Chondrocyte (in vitro differentiated cells): ENCODE results near the gene GAN. TPM values are rescaled to one million over a fixed set of nuclear protein-coding genes. Genes with fewer than 3 reads are reported as not detected.
A peak's percentile ranks its signal among the peaks of the same experiment; 100 is the strongest.
"Not testable (repeated sequence)": the region's sequence is repeated elsewhere in the genome, so short reads cannot be mapped to it uniquely, and the experiment has no call there.

Source experiments
- DNase-seq: peaks from one replicate; pipeline ENCODE4 v3.0.0; 2021; ENCODE audit warnings: mixed read lengths, low spot score
- H3K27ac Mint-ChIP-seq: one replicate; pipeline ENCODE4 v1.8.0; 2021; ENCODE audit warnings: mild to moderate bottlenecking, moderate library complexity, mixed read lengths; ENCODE audit not compliant: unreplicated experiment
- H3K27me3 Mint-ChIP-seq: 2 replicates; pipeline ENCODE4 v1.8.0; 2021; ENCODE audit warnings: low read depth, mixed read lengths
- H3K36me3 Mint-ChIP-seq: 2 replicates; pipeline ENCODE4 v1.8.0; 2021; ENCODE audit warnings: low read depth, mixed read lengths
- H3K4me1 Mint-ChIP-seq: 2 replicates; pipeline ENCODE4 v1.8.0; 2021; ENCODE audit warnings: low read depth, mild to moderate bottlenecking, mixed read lengths
- H3K4me3 Mint-ChIP-seq: one replicate; pipeline ENCODE4 v1.8.0; 2021; ENCODE audit warnings: mild to moderate bottlenecking, moderate library complexity, mixed read lengths; ENCODE audit not compliant: unreplicated experiment
- H3K9me3 Mint-ChIP-seq: 2 replicates; pipeline ENCODE4 v1.8.0; 2021; ENCODE audit warnings: low read depth, mixed read lengths
- total RNA-seq: library from RNA; stranded (reverse); gene quantifications from 3 replicates; pipeline ENCODE4 v1.2.1, GENCODE V29; 2021
- TF ChIP-seq, protein P1 (sequence below): fragments of 200-600 bp; sonication (generic); IDR thresholded peaks from 2 replicates; pipeline ENCODE4 v1.5.0; 2021; ENCODE audit warnings: antibody characterized with exemption, mild to moderate bottlenecking, moderate library complexity

The GAN gene
- total RNA-seq, 1 donor from 2014 or later: 18.0 TPM

DNA sequence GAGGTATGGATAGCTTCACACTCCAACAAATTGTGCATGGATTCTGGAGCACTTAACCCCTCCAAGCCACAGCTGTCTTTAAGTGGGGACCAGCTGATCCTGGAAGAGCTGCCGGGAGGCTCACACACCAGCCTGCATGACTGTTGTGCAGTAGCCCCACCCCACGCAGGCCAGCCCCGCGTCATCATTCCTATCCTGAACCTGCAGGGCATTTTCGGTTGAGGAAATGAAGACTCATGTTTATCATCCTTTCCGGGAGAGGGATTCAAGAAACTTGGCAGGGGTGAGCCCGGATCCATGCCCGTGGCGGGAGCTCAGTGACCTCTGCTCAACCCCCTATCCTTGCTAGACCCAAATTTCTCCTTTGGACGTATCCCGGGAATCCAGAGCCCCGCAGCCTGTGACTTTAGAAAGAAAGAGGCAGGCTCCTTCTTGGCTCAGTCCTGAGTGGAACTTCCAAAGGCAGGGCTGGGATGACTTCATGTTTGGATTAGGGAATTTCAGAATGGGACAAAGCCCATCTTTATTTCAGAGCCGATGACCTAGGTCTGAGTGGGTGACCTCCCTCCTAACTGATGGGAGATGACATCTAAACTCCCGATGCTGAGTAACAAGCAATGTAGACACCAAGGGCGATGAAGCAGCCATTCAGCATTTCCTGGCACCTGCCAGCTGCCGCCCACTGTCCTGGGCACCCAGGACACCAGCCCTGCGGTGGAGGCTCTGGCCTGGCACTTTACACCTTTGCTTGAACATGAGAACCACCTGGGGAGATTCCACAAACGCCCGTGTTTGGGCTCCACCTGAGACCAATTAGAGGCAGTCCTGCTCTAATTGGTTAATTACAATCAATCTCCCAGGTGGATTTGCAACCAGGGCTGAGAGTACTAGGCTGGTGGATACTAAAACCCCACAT lies 86.5 kb downstream of the GAN start:
- no peak for DNase-seq
- Mint-ChIP-seq H3K27ac (no peak overlapping the region), H3K4me1 (peaks cover 12% of the 10 kb centered on the region), H3K27me3 (no peaks in the 10 kb centered on the region), H3K36me3 (no peaks in the 10 kb centered on the region), H3K9me3 (peaks cover 6% of the 10 kb centered on the region), H3K4me3 (no peak overlapping the region)
- TF ChIP-seq, protein P1, sequence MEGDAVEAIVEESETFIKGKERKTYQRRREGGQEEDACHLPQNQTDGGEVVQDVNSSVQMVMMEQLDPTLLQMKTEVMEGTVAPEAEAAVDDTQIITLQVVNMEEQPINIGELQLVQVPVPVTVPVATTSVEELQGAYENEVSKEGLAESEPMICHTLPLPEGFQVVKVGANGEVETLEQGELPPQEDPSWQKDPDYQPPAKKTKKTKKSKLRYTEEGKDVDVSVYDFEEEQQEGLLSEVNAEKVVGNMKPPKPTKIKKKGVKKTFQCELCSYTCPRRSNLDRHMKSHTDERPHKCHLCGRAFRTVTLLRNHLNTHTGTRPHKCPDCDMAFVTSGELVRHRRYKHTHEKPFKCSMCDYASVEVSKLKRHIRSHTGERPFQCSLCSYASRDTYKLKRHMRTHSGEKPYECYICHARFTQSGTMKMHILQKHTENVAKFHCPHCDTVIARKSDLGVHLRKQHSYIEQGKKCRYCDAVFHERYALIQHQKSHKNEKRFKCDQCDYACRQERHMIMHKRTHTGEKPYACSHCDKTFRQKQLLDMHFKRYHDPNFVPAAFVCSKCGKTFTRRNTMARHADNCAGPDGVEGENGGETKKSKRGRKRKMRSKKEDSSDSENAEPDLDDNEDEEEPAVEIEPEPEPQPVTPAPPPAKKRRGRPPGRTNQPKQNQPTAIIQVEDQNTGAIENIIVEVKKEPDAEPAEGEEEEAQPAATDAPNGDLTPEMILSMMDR: no peak

- no peak overlapping the region for H3K27ac Mint-ChIP-seq
- DNase-seq: no peak
- no peak overlapping the region for H3K4me3 Mint-ChIP-seq
- no peaks in the 10 kb centered on the region for H3K36me3 Mint-ChIP-seq
- TF ChIP-seq, protein P1: peak; percentile 26
- no peaks in the 10 kb centered on the region for H3K27me3 Mint-ChIP-seq
- H3K9me3 Mint-ChIP-seq: peaks cover 6% of the 10 kb centered on the region
- peaks cover 22% of the 10 kb centered on the region for H3K4me1 Mint-ChIP-seq
Measured at GRCh38 chr16:81403208-81403600, 88.4 kb downstream of the GAN start.

DNA sequence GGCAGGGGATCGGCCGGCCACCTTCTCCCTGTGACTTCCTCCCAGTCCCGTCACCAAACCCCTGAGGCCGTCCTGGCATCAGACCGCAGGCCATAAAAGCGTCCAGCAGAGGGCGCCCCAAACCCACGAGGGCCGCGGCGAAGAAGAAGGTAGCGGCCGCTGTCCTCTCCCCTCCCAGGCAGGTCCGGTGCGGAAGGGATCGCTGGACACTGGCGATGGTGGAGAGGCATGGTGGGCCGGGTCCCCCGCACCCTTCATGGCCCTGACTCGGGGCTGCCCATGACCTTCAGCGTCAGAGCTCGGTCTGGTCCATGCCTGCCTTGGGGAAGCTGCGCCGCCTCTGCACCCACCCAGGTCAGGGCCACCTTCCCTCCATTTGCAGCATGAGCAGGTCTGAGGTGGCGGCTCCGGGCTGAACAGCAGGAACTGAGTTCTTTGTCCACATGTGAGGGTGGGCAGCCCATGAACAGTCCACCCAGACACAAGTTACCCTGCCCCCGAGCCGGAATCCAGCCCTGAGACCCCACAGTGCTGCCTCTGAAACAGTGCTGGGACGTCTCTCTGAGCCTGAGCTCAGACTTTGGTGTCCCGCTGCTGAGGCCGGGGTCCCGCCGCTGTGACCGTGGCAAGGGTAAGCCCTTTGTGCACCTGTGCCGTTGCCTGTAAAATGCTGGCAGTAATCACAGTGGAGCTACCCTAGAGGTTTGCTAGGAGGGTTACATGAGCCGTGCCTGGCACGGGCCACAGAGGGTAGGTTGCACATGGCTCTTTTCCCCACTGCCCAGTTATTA lies 89.0 kb downstream of the GAN start:
- peaks cover 22% of the 10 kb centered on the region for H3K4me1 Mint-ChIP-seq
- TF ChIP-seq, protein P1: peak; percentile 98
- no peaks in the 10 kb centered on the region for H3K36me3 Mint-ChIP-seq
- H3K27ac Mint-ChIP-seq: no peak overlapping the region
- H3K4me3 Mint-ChIP-seq: peak overlapping the region; percentile 9
- DNase-seq: no peak
- H3K27me3 Mint-ChIP-seq: no peaks in the 10 kb centered on the region
- peaks cover 6% of the 10 kb centered on the region for H3K9me3 Mint-ChIP-seq

GRCh38 chr16:81405002-81405401 lies 90.2 kb downstream of the GAN start:
- not testable (repeated sequence) for H3K27ac Mint-ChIP-seq, DNase-seq, H3K27me3 Mint-ChIP-seq, H3K36me3 Mint-ChIP-seq, H3K9me3 Mint-ChIP-seq, H3K4me3 Mint-ChIP-seq
- H3K4me1 Mint-ChIP-seq: peaks cover 22% of the 10 kb centered on the region

DNA sequence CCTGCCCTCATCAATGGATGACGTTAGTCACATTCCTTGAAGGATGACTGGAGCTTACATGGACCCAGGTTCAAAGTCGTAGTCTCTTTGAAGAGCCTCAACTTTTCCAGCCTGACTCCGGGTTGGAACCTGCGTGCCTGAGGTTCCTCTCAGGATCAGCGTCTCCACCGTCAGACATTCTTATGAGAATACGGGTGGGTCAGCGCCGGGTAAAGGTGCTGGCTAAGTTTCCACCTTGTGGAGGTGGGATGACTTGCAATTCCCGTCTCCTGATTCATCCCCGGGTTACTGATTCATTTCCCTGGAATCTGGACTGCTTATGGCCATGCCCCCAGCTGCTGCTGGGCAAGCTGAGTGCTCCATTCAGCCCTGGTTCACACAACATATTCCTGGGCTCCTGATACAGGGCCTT lies 90.9 kb downstream of the GAN start:
- Mint-ChIP-seq H3K36me3 (no peaks in the 10 kb centered on the region), H3K4me1 (peaks cover 23% of the 10 kb centered on the region), H3K27me3 (no peaks in the 10 kb centered on the region), H3K9me3 (no peaks in the 10 kb centered on the region), H3K4me3 (no peak overlapping the region), H3K27ac (peak overlapping the region; percentile 84)
- TF ChIP-seq, protein P1: peak; percentile 61
- no peak for DNase-seq
